SH-SY5Y (cell line): ENCODE data around the gene KRTAP10-5.

Source experiments
- GATA2 ChIP-seq: IDR thresholded peaks from 2 replicates; pipeline ENCODE4 v1.6.1; 2011; ENCODE audit warnings: mild to moderate bottlenecking, low read depth, low read length
- GATA3 ChIP-seq: IDR thresholded peaks from 2 replicates; pipeline ENCODE4 v1.6.1; 2011; ENCODE audit warnings: low read depth, mild to moderate bottlenecking, low read length, moderate library complexity

DNA sequence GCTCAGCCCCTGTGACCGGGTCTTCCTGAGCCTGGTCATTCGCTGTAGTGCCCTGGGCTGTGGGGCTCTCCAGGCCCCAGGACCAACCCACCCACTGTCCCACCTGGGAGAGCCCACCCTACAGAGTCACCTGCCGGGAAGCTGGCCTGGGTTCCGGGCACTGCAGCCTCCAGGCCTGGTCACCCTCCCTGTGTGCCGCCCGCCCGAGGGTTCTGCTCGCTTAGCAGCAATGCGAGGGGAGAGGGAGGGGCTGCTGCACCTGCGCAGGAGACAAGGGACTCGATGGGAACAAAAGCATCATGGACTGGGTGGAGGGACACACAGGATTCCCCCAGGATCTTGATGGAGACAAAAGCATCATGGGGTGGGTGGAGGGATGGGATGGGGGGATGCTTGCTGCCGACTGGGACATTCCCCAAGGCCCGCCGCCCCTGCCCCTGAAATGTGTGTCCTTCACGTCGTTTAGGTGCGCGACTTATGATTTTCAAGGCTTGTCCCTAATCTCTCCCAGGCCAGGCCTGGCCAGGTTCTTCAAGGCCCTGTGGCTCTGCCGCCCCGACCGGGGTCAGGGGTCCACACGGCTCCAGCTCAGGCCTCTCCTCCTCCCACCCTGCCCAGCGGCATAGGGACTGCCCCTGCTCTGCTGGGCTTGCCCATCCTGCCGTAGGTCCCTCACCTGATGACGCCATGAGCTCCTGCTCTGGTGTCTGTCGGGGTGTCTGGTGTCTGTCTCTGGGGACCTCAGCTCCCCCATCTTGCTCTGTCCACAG is 33.2 kb upstream of the KRTAP10-5 start:
- TF ChIP-seq GATA2 (no peak), GATA3 (no peak)
